ENCODE data around the gene HECA. TPM values are rescaled to one million over a fixed set of nuclear protein-coding genes. Genes with fewer than 3 reads are reported as not detected.
"Not testable (repeated sequence)": the region's sequence is repeated elsewhere in the genome, so short reads cannot be mapped to it uniquely, and the experiment has no call there.

The HECA gene
- total RNA-seq, 4 donors from 2014 or later = 36.1 to 70.1 (median 46.9) TPM

GRCh38 chr6:139133262-139134063 is 1.4 kb upstream of the HECA start:
- H3K9me3 ChIP-seq = no peaks in the 10 kb centered on the region
- 17 to 19% methylated on average over 2 to 5 of the region's 11 CpGs for WGBS, 2 donors (ENCODE audit: low coverage in 1 of 2)
- no peaks in the 10 kb centered on the region for H3K36me3 ChIP-seq
- no peak for TF ChIP-seq POLR2AphosphoS5 (IDR thresholded peaks at IDR 0.05)
- TF ChIP-seq CTCF (IDR thresholded peaks at IDR 0.05) = no peak
- no peak for TF ChIP-seq EP300 (IDR thresholded peaks at IDR 0.05)
- TF ChIP-seq POLR2A (IDR thresholded peaks at IDR 0.05) = no peak
- H3K4me1 ChIP-seq = peaks cover 0 to 34% (median 3%) of the 10 kb centered on the region in 3 donors
- H3K27me3 ChIP-seq = no peaks in the 10 kb centered on the region
- no peak overlapping the region for H3K4me3 ChIP-seq
- peak overlapping the region; percentile 2 to 99 (median 90) for H3K27ac ChIP-seq
- no peak for ATAC-seq

GRCh38 chr6:139134064-139134395 is 850 bp upstream of the HECA start:
- Histone ChIP-seq H3K4me1 (peaks cover 0 to 40% (median 3%) of the 10 kb centered on the region in 3 donors), H3K4me3 (no peak overlapping the region), H3K27ac (peak overlapping the region; percentile 2 to 99 (median 90)), H3K9me3 (no peaks in the 10 kb centered on the region), H3K36me3 (no peaks in the 10 kb centered on the region), H3K27me3 (no peaks in the 10 kb centered on the region)
- no peak for TF ChIP-seq CTCF (IDR thresholded peaks at IDR 0.05)
- TF ChIP-seq POLR2A (IDR thresholded peaks at IDR 0.05) = no peak
- no peak for TF ChIP-seq EP300 (IDR thresholded peaks at IDR 0.05)
- no peak for TF ChIP-seq POLR2AphosphoS5 (IDR thresholded peaks at IDR 0.05)
- no peak for ATAC-seq

- no peaks in the 10 kb centered on the region for H3K9me3 ChIP-seq
- no peak for TF ChIP-seq EP300 (IDR thresholded peaks at IDR 0.05)
- TF ChIP-seq POLR2A (IDR thresholded peaks at IDR 0.05) = peak in 1 of 2 donors; percentile 31
- peak in 2 of 4 experiments; percentile 21 to 45 for TF ChIP-seq CTCF (IDR thresholded peaks at IDR 0.05)
- peak; percentile 4 for TF ChIP-seq POLR2AphosphoS5 (IDR thresholded peaks at IDR 0.05)
- H3K36me3 ChIP-seq = no peaks in the 10 kb centered on the region
- no peaks in the 10 kb centered on the region for H3K27me3 ChIP-seq
- ATAC-seq = peak; percentile 61
- H3K4me3 ChIP-seq = peak overlapping the region; percentile 77 to 89
- H3K4me1 ChIP-seq = peaks cover 0 to 49% (median 3%) of the 10 kb centered on the region in 3 donors
- 1 to 3% methylated on average over 3 to 13 of the region's 76 CpGs for WGBS, 2 donors (ENCODE audit: low coverage in 1 of 2)
- H3K27ac ChIP-seq = peak overlapping the region; percentile 41 to 99 (median 94)
These were observed 982 bp downstream of the HECA start for GRCh38 chr6:139135578-139136545.

- Histone ChIP-seq H3K27ac (no peak overlapping the region), H3K4me3 (no peak overlapping the region), H3K9me3 (no peaks in the 10 kb centered on the region), H3K4me1 (peaks cover 0 to 55% (median 3%) of the 10 kb centered on the region in 3 donors), H3K27me3 (no peaks in the 10 kb centered on the region), H3K36me3 (no peaks in the 10 kb centered on the region)
- no peak for ATAC-seq
- 65 to 80% methylated on average over 2 of the region's 2 CpGs for WGBS, 2 donors (ENCODE audit: low coverage in 1 of 2)
- no peak for TF ChIP-seq CTCF (IDR thresholded peaks at IDR 0.05)
- no peak for TF ChIP-seq POLR2AphosphoS5 (IDR thresholded peaks at IDR 0.05)
- TF ChIP-seq POLR2A (IDR thresholded peaks at IDR 0.05) = no peak
- TF ChIP-seq EP300 (IDR thresholded peaks at IDR 0.05) = no peak
These were observed 2.8 kb downstream of the HECA start for GRCh38 chr6:139137706-139138105.

- not testable (repeated sequence) for H3K27me3 ChIP-seq, H3K4me3 ChIP-seq, H3K27ac ChIP-seq, H3K36me3 ChIP-seq, H3K9me3 ChIP-seq, ATAC-seq
- 87 to 93% methylated on average over 3 to 12 of the region's 12 CpGs for WGBS, 2 donors (ENCODE audit: low coverage in 1 of 2)
- H3K4me1 ChIP-seq = peaks cover 0 to 70% (median 0%) of the 10 kb centered on the region in 3 donors
These were observed 6.0 kb downstream of the HECA start for GRCh38 chr6:139140854-139141253.
